NOMO-1 treated with dmso at 0.1 percent for 144 hours (cell line): Measurements from ENCODE around the gene C1orf115.
"Not testable (repeated sequence)": the region's sequence is repeated elsewhere in the genome, so short reads cannot be mapped to it uniquely, and the experiment has no call there.

Experiments used
- DNase-seq: peaks from one replicate; lab custom pipeline; 2025; ENCODE audit not compliant: unreplicated experiment; lab: John Stamatoyannopoulos, UW

C1orf115 gene

GRCh38 chr1:220690140-220691052, at the start of gene C1orf115:
Gene C1orf115, plus strand, starts transcription at chr1:220690363. Its CDS starts 40 bp downstream, at chr1:220690403.
- DNase-seq, result peak; percentile 63

GRCh38 chr1:220642285-220642684, 47.9 kb upstream of the C1orf115 start:
- no peak for DNase-seq

GRCh38 chr1:220652995-220653394, 37.2 kb upstream of the C1orf115 start:
- DNase-seq, result no peak

GRCh38 chr1:220655509-220655908, 34.7 kb upstream of the C1orf115 start:
- no peak for DNase-seq

- no peak for DNase-seq
These were observed 34.0 kb upstream of the C1orf115 start for GRCh38 chr1:220655961-220656740.

- no peak for DNase-seq
These were observed 23.8 kb upstream of the C1orf115 start for GRCh38 chr1:220666349-220666748.

GRCh38 chr1:220669005-220669404, 21.2 kb upstream of the C1orf115 start:
- no peak for DNase-seq

- DNase-seq, result no peak
These were observed 19.8 kb upstream of the C1orf115 start for GRCh38 chr1:220670365-220670764.

- DNase-seq, result no peak
These were observed 16.2 kb upstream of the C1orf115 start for GRCh38 chr1:220673921-220674320.

- DNase-seq, result no peak
These were observed 12.9 kb upstream of the C1orf115 start for GRCh38 chr1:220677251-220677650.

GRCh38 chr1:220680085-220680687, 10.0 kb upstream of the C1orf115 start:
- DNase-seq, result no peak

GRCh38 chr1:220681220-220681880, 8.8 kb upstream of the C1orf115 start:
- DNase-seq, result no peak

- DNase-seq, result no peak
These were observed 7.1 kb upstream of the C1orf115 start for GRCh38 chr1:220682901-220683576.

GRCh38 chr1:220683716-220684115, 6.4 kb upstream of the C1orf115 start:
- not testable (repeated sequence) for DNase-seq

- DNase-seq, result no peak
These were observed 5.3 kb upstream of the C1orf115 start for GRCh38 chr1:220684890-220685289.

GRCh38 chr1:220685879-220686278, 4.3 kb upstream of the C1orf115 start:
- DNase-seq, result no peak

- no peak for DNase-seq
These were observed 2.4 kb upstream of the C1orf115 start for GRCh38 chr1:220687809-220688208.

GRCh38 chr1:220689666-220690065, 497 bp upstream of the C1orf115 start:
- no peak for DNase-seq

- DNase-seq, result no peak
These were observed 1.0 kb downstream of the C1orf115 start for GRCh38 chr1:220691053-220691684.
